GM21447 (cell line): ENCODE measurements around the gene RELT.

ENCODE experiments used
- ATAC-seq: cut with Tn5 transposase; IDR thresholded peaks from one replicate; pipeline ENCODE4 v1.9.1; 2021; ENCODE audit not compliant: unreplicated experiment

The RELT gene

GRCh38 chr11:73347067-73347466 lies 29.1 kb upstream of the RELT start:
- no peak for ATAC-seq

GRCh38 chr11:73348838-73349237 lies 27.4 kb upstream of the RELT start:
- no peak for ATAC-seq

- ATAC-seq = no peak
Measured at GRCh38 chr11:73349633-73350032, 26.6 kb upstream of the RELT start.

GRCh38 chr11:73350908-73351636 lies 25.1 kb upstream of the RELT start:
- ATAC-seq = no peak

GRCh38 chr11:73353422-73353821 lies 22.8 kb upstream of the RELT start:
- no peak for ATAC-seq

GRCh38 chr11:73355109-73355508 lies 21.1 kb upstream of the RELT start:
- no peak for ATAC-seq

- no peak for ATAC-seq
Measured at GRCh38 chr11:73356979-73357860, 19.0 kb upstream of the RELT start.

GRCh38 chr11:73358071-73358470 lies 18.1 kb upstream of the RELT start:
- ATAC-seq = no peak

GRCh38 chr11:73359341-73359740 lies 16.9 kb upstream of the RELT start:
- ATAC-seq = no peak

- ATAC-seq = no peak
Measured at GRCh38 chr11:73359930-73360742, 16.1 kb upstream of the RELT start.

- ATAC-seq = no peak
Measured at GRCh38 chr11:73360743-73361369, 15.3 kb upstream of the RELT start.

- no peak for ATAC-seq
Measured at GRCh38 chr11:73361953-73362776, 14.0 kb upstream of the RELT start.

- ATAC-seq = no peak
Measured at GRCh38 chr11:73363147-73363546, 13.1 kb upstream of the RELT start.

GRCh38 chr11:73365352-73366264 lies 10.6 kb upstream of the RELT start:
- no peak for ATAC-seq

GRCh38 chr11:73366265-73366610 lies 10.0 kb upstream of the RELT start:
- no peak for ATAC-seq

- no peak for ATAC-seq
Measured at GRCh38 chr11:73366953-73367352, 9.2 kb upstream of the RELT start.

- ATAC-seq = no peak
Measured at GRCh38 chr11:73367482-73368024, 8.6 kb upstream of the RELT start.

GRCh38 chr11:73372375-73372993 lies 3.7 kb upstream of the RELT start:
- ATAC-seq = no peak
